Ishikawa (cell line): Measurements from ENCODE around the gene PSPC1.

Source experiments
- CEBPB ChIP-seq: IDR thresholded peaks from 2 replicates; pipeline ENCODE4 v1.6.1; 2012
- CREB1 ChIP-seq: IDR thresholded peaks from 2 replicates; pipeline ENCODE4 v1.6.1; 2012; ENCODE audit warnings: low read depth
- EGR1 ChIP-seq: IDR thresholded peaks from 2 replicates; pipeline ENCODE4 v1.6.1; 2012
- EP300 ChIP-seq: IDR thresholded peaks from 2 replicates; pipeline ENCODE4 v1.6.1; 2012; ENCODE audit warnings: borderline replicate concordance
- FOXM1 ChIP-seq: IDR thresholded peaks from 2 replicates; pipeline ENCODE4 v1.6.1; 2012; ENCODE audit warnings: low read depth, borderline replicate concordance
- MAX ChIP-seq: IDR thresholded peaks from 2 replicates; pipeline ENCODE4 v1.6.1; 2012
- NFIC ChIP-seq: IDR thresholded peaks from 2 replicates; pipeline ENCODE4 v1.6.1; 2012
- RAD21 ChIP-seq: IDR thresholded peaks from 2 replicates; pipeline ENCODE4 v1.6.1; 2012; ENCODE audit warnings: low read depth
- REST ChIP-seq: IDR thresholded peaks from 2 replicates; pipeline ENCODE4 v1.6.1; 2012; ENCODE audit warnings: low read depth, mild to moderate bottlenecking
- TAF1 ChIP-seq: IDR thresholded peaks from 2 replicates; pipeline ENCODE4 v1.6.1; 2012; ENCODE audit warnings: low read depth, mild to moderate bottlenecking
- TCF12 ChIP-seq: IDR thresholded peaks from 2 replicates; pipeline ENCODE4 v1.6.1; 2012; ENCODE audit warnings: low read depth
- TEAD4 ChIP-seq: IDR thresholded peaks from 2 replicates; pipeline ENCODE4 v1.6.1; 2012
- USF1 ChIP-seq: IDR thresholded peaks from 2 replicates; pipeline ENCODE4 v1.6.1; 2012
- YY1 ChIP-seq: IDR thresholded peaks from 2 replicates; pipeline ENCODE4 v1.6.1; 2012; ENCODE audit warnings: low read depth
- ZBTB7A ChIP-seq: IDR thresholded peaks from 2 replicates; pipeline ENCODE4 v1.6.1; 2012; ENCODE audit warnings: low read depth

Gene PSPC1

GRCh38 chr13:19817106-19817505, 34.4 kb upstream of the PSPC1 start:
- no peak for TF ChIP-seq EGR1
- no peak for TF ChIP-seq ZBTB7A
- TF ChIP-seq MAX: no peak
- TF ChIP-seq EP300: no peak
- TF ChIP-seq TAF1: no peak
- no peak for TF ChIP-seq CREB1
- TF ChIP-seq TEAD4: no peak
- TF ChIP-seq NFIC: no peak
- no peak for TF ChIP-seq FOXM1
- no peak for TF ChIP-seq REST
- TF ChIP-seq CEBPB: no peak
- TF ChIP-seq RAD21: no peak
- TF ChIP-seq TCF12: no peak
- TF ChIP-seq USF1: no peak
- no peak for TF ChIP-seq YY1

DNA sequence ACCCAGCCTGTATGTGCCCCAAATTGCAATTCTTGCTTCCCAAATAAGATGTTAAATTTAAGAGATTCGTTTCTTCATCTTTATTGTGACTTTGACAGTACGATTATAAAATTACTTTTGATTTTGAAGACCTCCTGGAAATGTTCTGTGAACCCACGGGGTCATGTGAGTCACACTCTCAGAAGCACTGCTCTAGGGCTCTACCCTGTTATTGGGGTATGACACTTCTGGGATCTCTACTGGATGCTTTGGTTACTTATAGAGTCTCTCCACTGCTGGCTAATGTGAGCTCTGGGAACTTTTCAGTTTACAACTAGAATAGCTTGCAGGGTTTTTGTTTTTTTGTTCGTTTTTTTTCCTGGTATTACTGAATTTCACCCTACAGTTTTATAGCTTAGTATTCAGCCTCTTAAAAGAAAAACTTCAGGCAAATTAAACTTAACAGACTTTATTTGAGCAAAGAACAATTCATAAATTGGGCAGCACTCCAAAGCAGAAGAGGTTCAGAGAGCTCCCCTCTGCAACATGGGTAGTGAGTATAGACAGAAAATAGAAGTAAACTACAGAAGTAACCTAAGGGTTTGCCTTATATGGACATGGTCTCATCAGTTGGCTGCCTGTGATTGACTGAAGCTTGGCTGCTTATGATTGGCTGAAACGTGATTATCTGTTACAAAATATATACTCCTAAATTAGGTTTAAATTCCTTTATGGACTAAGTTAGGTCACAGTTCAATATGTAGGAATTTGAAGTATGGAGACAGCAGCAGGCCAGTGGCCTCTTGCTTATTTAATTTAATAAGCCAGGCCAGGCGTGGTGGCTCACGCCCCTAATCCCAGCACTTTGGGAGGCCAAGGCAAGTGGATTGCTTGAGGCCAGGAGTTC, 28.5 kb upstream of the PSPC1 start:
- TF ChIP-seq TCF12: no peak
- no peak for TF ChIP-seq REST
- TF ChIP-seq TAF1: no peak
- TF ChIP-seq EP300: no peak
- no peak for TF ChIP-seq MAX
- TF ChIP-seq CREB1: no peak
- no peak for TF ChIP-seq CEBPB
- TF ChIP-seq ZBTB7A: no peak
- TF ChIP-seq TEAD4: no peak
- TF ChIP-seq USF1: no peak
- no peak for TF ChIP-seq NFIC

DNA sequence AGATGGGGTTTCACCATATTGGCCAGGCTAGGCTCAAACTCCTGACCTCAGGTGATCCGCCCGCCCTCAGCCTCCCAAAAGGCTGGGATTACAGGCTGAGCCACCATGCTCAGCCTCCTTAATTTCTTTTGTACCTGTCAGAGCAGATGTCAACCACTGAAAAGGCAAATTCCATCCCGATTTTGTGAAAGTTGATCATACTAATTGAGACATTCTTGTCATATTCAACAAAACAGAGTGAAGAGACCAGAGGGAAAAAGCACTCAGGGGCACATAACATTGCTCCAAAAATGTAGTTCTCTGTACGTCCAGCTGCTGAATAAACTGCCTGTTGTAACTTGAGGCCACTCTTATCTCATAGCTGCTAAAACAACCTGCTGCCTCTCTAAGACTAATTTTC, 27.4 kb upstream of the PSPC1 start:
- TF ChIP-seq REST (no peak), ZBTB7A (no peak), FOXM1 (no peak), TEAD4 (no peak), NFIC (no peak), TAF1 (no peak), EGR1 (no peak), RAD21 (no peak), MAX (no peak), CEBPB (no peak), EP300 (no peak)

DNA sequence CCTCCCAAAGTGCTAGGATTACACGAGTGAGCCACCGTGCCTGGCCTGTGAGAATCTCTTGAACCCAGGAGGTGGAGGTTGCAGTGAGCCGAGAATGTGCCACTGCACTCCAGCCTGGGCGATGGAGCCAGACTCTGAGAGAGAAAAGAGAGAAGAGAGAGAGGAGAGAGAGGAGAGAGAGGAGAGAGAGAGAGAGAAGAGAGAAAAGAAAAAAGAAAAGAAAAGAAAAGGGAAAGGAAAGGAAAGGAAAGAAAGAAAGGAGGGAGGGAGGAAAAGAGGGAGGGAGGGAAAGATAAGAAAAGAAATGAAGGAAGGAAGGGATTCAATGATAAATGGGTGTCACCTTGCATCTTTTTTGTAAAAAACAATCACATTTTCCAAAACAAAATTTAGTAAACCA, 23.0 kb upstream of the PSPC1 start:
- no peak for TF ChIP-seq NFIC
- no peak for TF ChIP-seq EGR1
- no peak for TF ChIP-seq MAX
- TF ChIP-seq YY1: no peak
- no peak for TF ChIP-seq TCF12
- no peak for TF ChIP-seq RAD21
- TF ChIP-seq CEBPB: no peak
- TF ChIP-seq TAF1: no peak
- no peak for TF ChIP-seq REST
- no peak for TF ChIP-seq ZBTB7A
